ENCODE data around the gene P3H2. TPM values are rescaled to one million over a fixed set of nuclear protein-coding genes. Genes with fewer than 3 reads are reported as not detected.
A peak's percentile ranks its signal among the peaks of the same experiment; 100 is the strongest.

P3H2 gene
- total RNA-seq, 1 donor from 2014 or later = 61.9 TPM

GRCh38 chr3:190048932-190049441, 71.7 kb downstream of the P3H2 start:
- no peak for TF ChIP-seq CTCF (IDR thresholded peaks at IDR 0.05)
- Histone ChIP-seq H3K36me3 (no peaks in the 10 kb centered on the region), H3K27me3 (ENCODE audit: low read depth) (no peaks in the 10 kb centered on the region), H3K4me3 (no peak overlapping the region), H3K4me1 (no peaks in the 10 kb centered on the region), H3K27ac (no peak overlapping the region), H3K9me3 (no peaks in the 10 kb centered on the region)
- DNase-seq (no peak), ATAC-seq (peak in 1 of 2 donors; percentile 40)
- intact Hi-C loops (cut with DNase I) = no loop called here

GRCh38 chr3:190044974-190045373, 75.7 kb downstream of the P3H2 start:
- H3K27ac ChIP-seq = no peak overlapping the region
- intact Hi-C loops (cut with DNase I) = no loop called here
- H3K4me1 ChIP-seq = peaks cover 7% of the 10 kb centered on the region
- no peak overlapping the region for H3K4me3 ChIP-seq
- TF ChIP-seq CTCF (IDR thresholded peaks at IDR 0.05) = no peak
- no peaks in the 10 kb centered on the region for H3K36me3 ChIP-seq
- ATAC-seq = no peak
- H3K27me3 ChIP-seq (ENCODE audit: low read depth) = no peaks in the 10 kb centered on the region
- no peaks in the 10 kb centered on the region for H3K9me3 ChIP-seq
- DNase-seq = no peak

GRCh38 chr3:190044142-190044541, 76.6 kb downstream of the P3H2 start:
- TF ChIP-seq CTCF (IDR thresholded peaks at IDR 0.05) = no peak
- ATAC-seq (peak in 1 of 2 donors; percentile 62), DNase-seq (no peak)

GRCh38 chr3:190043741-190044140, 77.0 kb downstream of the P3H2 start:
- Histone ChIP-seq H3K4me3 (no peak overlapping the region), H3K36me3 (no peaks in the 10 kb centered on the region), H3K27ac (no peak overlapping the region), H3K9me3 (no peaks in the 10 kb centered on the region), H3K27me3 (ENCODE audit: low read depth) (no peaks in the 10 kb centered on the region), H3K4me1 (peaks cover 7% of the 10 kb centered on the region)
- no peak for TF ChIP-seq CTCF (IDR thresholded peaks at IDR 0.05)
- ATAC-seq (no peak), DNase-seq (no peak)
- intact Hi-C loops (cut with DNase I) = no loop called here

More at GRCh38 chr3:190044142-190044541, 76.6 kb downstream of the P3H2 start:
- H3K27ac ChIP-seq = no peak overlapping the region
- H3K36me3 ChIP-seq = no peaks in the 10 kb centered on the region
- H3K4me3 ChIP-seq = no peak overlapping the region
- no peaks in the 10 kb centered on the region for H3K9me3 ChIP-seq
- intact Hi-C loops (cut with DNase I) = no loop called here
- peaks cover 7% of the 10 kb centered on the region for H3K4me1 ChIP-seq
- H3K27me3 ChIP-seq (ENCODE audit: low read depth) = no peaks in the 10 kb centered on the region

GRCh38 chr3:190042558-190042957, 78.1 kb downstream of the P3H2 start:
- Histone ChIP-seq H3K27ac (no peak overlapping the region), H3K9me3 (no peaks in the 10 kb centered on the region), H3K4me3 (no peak overlapping the region), H3K27me3 (ENCODE audit: low read depth) (no peaks in the 10 kb centered on the region), H3K4me1 (peaks cover 7% of the 10 kb centered on the region), H3K36me3 (no peaks in the 10 kb centered on the region)
- intact Hi-C loops (cut with DNase I) = no loop called here
- no peak for DNase-seq
- TF ChIP-seq CTCF (IDR thresholded peaks at IDR 0.05) = no peak
- no peak for ATAC-seq

Measured in lower lobe of right lung (tissue), 2 donors.